Glutamatergic neuron (in vitro differentiated cells): ENCODE data around the gene BATF. TPM values are rescaled to one million over a fixed set of nuclear protein-coding genes. Genes with fewer than 3 reads are reported as not detected.

Experiments used
- DNase-seq: peaks from one replicate; pipeline ENCODE4 v3.0.0; 2022
- H3K27ac Mint-ChIP-seq: one replicate; pipeline ENCODE4 v1.8.0; 2020; ENCODE audit warnings: mild to moderate bottlenecking, mixed read lengths, inconsistent platforms; ENCODE audit not compliant: unreplicated experiment
- H3K27me3 Mint-ChIP-seq: one replicate; pipeline ENCODE4 v1.8.0; 2020; ENCODE audit warnings: mild to moderate bottlenecking, moderate library complexity, mixed read lengths, inconsistent platforms; ENCODE audit not compliant: unreplicated experiment
- H3K36me3 Mint-ChIP-seq: one replicate; pipeline ENCODE4 v1.8.0; 2020; ENCODE audit warnings: mild to moderate bottlenecking, mixed read lengths, inconsistent platforms; ENCODE audit not compliant: unreplicated experiment
- H3K4me1 Mint-ChIP-seq: one replicate; pipeline ENCODE4 v1.8.0; 2020; ENCODE audit warnings: mild to moderate bottlenecking, low read depth, mixed read lengths, inconsistent platforms; ENCODE audit not compliant: unreplicated experiment
- H3K4me3 Mint-ChIP-seq: one replicate; pipeline ENCODE4 v1.8.0; 2020; ENCODE audit warnings: mild to moderate bottlenecking, mixed read lengths, inconsistent platforms; ENCODE audit not compliant: unreplicated experiment
- H3K9me3 Mint-ChIP-seq: one replicate; pipeline ENCODE4 v1.8.0; 2020; ENCODE audit warnings: mild to moderate bottlenecking, moderate library complexity, mixed read lengths, inconsistent platforms; ENCODE audit not compliant: unreplicated experiment
- CTCF ChIP-seq: fragments of 200-600 bp; sonication (generic); IDR thresholded peaks from one replicate; pipeline ENCODE4 v1.5.0; 2021; ENCODE audit not compliant: partially characterized antibody, unreplicated experiment
- total RNA-seq: library from RNA; stranded (reverse); fragmentation: NEBNext Ultra II Directional; extraction: Animal tissue kit (Norgen Biotek cat#: 25700); gene quantifications from one replicate; pipeline ENCODE4 v1.2.1, GENCODE V29; 2021; ENCODE audit not compliant: unreplicated experiment

Gene BATF
- total RNA-seq, 1 donor from 2014 or later: not detected

GRCh38 chr14:75511201-75511600 is 11.1 kb upstream of the BATF start:
- Mint-ChIP-seq H3K36me3 (no peaks in the 10 kb centered on the region), H3K4me3 (no peak overlapping the region), H3K4me1 (no peaks in the 10 kb centered on the region), H3K9me3 (peaks cover 4% of the 10 kb centered on the region), H3K27me3 (no peaks in the 10 kb centered on the region), H3K27ac (no peak overlapping the region)
- TF ChIP-seq CTCF: no peak
- DNase-seq: no peak

- no peak overlapping the region for H3K4me3 Mint-ChIP-seq
- no peak overlapping the region for H3K27ac Mint-ChIP-seq
- H3K36me3 Mint-ChIP-seq: no peaks in the 10 kb centered on the region
- no peak for TF ChIP-seq CTCF
- H3K4me1 Mint-ChIP-seq: no peaks in the 10 kb centered on the region
- peaks cover 2% of the 10 kb centered on the region for H3K9me3 Mint-ChIP-seq
- DNase-seq: no peak
- no peaks in the 10 kb centered on the region for H3K27me3 Mint-ChIP-seq
Observed at GRCh38 chr14:75513911-75514672, 8.2 kb upstream of the BATF start.

GRCh38 chr14:75514673-75515628 is 7.3 kb upstream of the BATF start:
- Mint-ChIP-seq H3K36me3 (no peaks in the 10 kb centered on the region), H3K4me1 (no peaks in the 10 kb centered on the region), H3K27ac (no peak overlapping the region), H3K9me3 (peaks cover 2% of the 10 kb centered on the region), H3K4me3 (no peak overlapping the region), H3K27me3 (no peaks in the 10 kb centered on the region)
- DNase-seq: no peak
- no peak for TF ChIP-seq CTCF

GRCh38 chr14:75515629-75515996 is 6.7 kb upstream of the BATF start:
- Mint-ChIP-seq H3K27ac (no peak overlapping the region), H3K4me1 (no peaks in the 10 kb centered on the region), H3K27me3 (no peaks in the 10 kb centered on the region), H3K9me3 (peaks cover 2% of the 10 kb centered on the region), H3K4me3 (no peak overlapping the region), H3K36me3 (no peaks in the 10 kb centered on the region)
- TF ChIP-seq CTCF: no peak
- DNase-seq: no peak
